GM12878 (cell line): ENCODE results near the gene ELFN2. TPM values are rescaled to one million over a fixed set of nuclear protein-coding genes. Genes with fewer than 3 reads are reported as not detected.

Source experiments
- BACH1 ChIP-seq: fragments of 450-650 bp; IDR thresholded peaks from 2 replicates; pipeline ENCODE4 v1.6.1; 2017; ENCODE audit warnings: mild to moderate bottlenecking, borderline replicate concordance
- CEBPZ ChIP-seq: fragments of 150-350 bp; IDR thresholded peaks from 2 replicates; pipeline ENCODE4 v1.6.1; 2016; ENCODE audit warnings: low read depth, low read length
- CUX1 ChIP-seq: IDR thresholded peaks from 2 replicates; pipeline ENCODE4 v1.6.1; 2012; ENCODE audit warnings: improper control_type of control experiment, low read depth, low read length; ENCODE audit not compliant: insufficient replicate concordance
- E4F1 ChIP-seq: fragments of 450-650 bp; IDR thresholded peaks from 2 replicates; pipeline ENCODE4 v1.6.1; 2018; ENCODE audit warnings: borderline replicate concordance, mild to moderate bottlenecking; ENCODE audit not compliant: partially characterized antibody
- ELK1 ChIP-seq: IDR thresholded peaks from 2 replicates; pipeline ENCODE4 v1.6.1; 2012; ENCODE audit warnings: low read depth, low read length, improper control_type of control experiment
- NFXL1 ChIP-seq: fragments of 450-650 bp; IDR thresholded peaks from 2 replicates; pipeline ENCODE4 v1.6.1; 2017; ENCODE audit warnings: antibody characterized with exemption, mild to moderate bottlenecking, borderline replicate concordance
- polyA plus RNA-seq, 11 experiments: library from polyadenylated mRNA; depleted of rRNA in 4 of 11; unstranded in 6 of 11; stranded (reverse) in 5 of 11; fragments of >200 nt; fragmentation: Nextera tagmentation in 4 of 11; fragmentation: Illumina TruSeq in 1 of 11; extraction: Ambion mirVana in 4 of 11; extraction: Trizol in 1 of 11; gene quantifications; 1 replicate in 1 of 11; 2 replicates in 10 of 11; pipeline versions ENCODE4 v1.2.1 to v1.2.3, GENCODE V29; 2011 to 2016; ENCODE audit warnings: inconsistent platforms in 2 of 11, missing spikeins in 2 of 11, low read depth in 1 of 11
- total RNA-seq, 4 experiments: library from RNA; depleted of rRNA in 3 of 4; stranded (reverse); fragments of >200 nt in 3 of 4; fragmentation: Illumina TruSeq in 1 of 4; extraction: Trizol in 1 of 4; gene quantifications; 2 replicates each; pipeline versions ENCODE4 v1.2.1 to v1.2.3, GENCODE V29; 2013 to 2021

ELFN2 gene
- total and polyA plus RNA-seq, 10 of the 15 experiments (the other 5 are each of a cell fraction or from before 2014, with no cell fraction given): 0.03 to 0.05 TPM; not detected in 8

- TF ChIP-seq CEBPZ: no peak
- TF ChIP-seq E4F1: no peak
- no peak for TF ChIP-seq CUX1
- no peak for TF ChIP-seq ELK1
- no peak for TF ChIP-seq BACH1
- TF ChIP-seq NFXL1: no peak
- TF ChIP-seq, all 136 proteins: peak for 0
These were observed 16.7 kb upstream of the ELFN2 start (continued) for GRCh38 chr22:37443977-37444376.
